K562 (cell line): ENCODE data around the gene CSNK2A1. TPM values are rescaled to one million over a fixed set of nuclear protein-coding genes. Genes with fewer than 3 reads are reported as not detected.

ENCODE experiments used
- AFF4 ChIP-seq: sonication (generic); formaldehyde crosslinking; IDR thresholded peaks from 2 replicates; pipeline ENCODE4 v1.8.0; 2023; ENCODE audit warnings: mild to moderate bottlenecking, missing genetic modification reagents
- FOXP4 ChIP-seq: sonication (generic); formaldehyde crosslinking; IDR thresholded peaks from 2 replicates; pipeline ENCODE4 v1.8.0; 2022; ENCODE audit warnings: mild to moderate bottlenecking, missing genetic modification reagents, borderline replicate concordance
- KAT2B ChIP-seq: IDR thresholded peaks from one replicate; pipeline ENCODE4 v1.6.1; 2012; ENCODE audit warnings: low read depth, mild to moderate bottlenecking, control low read depth, inconsistent platforms, low read length, moderate library complexity
- MCM2 ChIP-seq: fragments of 450-650 bp; IDR thresholded peaks from 2 replicates; pipeline ENCODE4 v1.6.1; 2017; ENCODE audit warnings: low read depth, mild to moderate bottlenecking
- MGA ChIP-seq: fragments of 450-650 bp; IDR thresholded peaks from 2 replicates; pipeline ENCODE4 v1.6.1; 2016; ENCODE audit warnings: mild to moderate bottlenecking, moderate library complexity
- RAD51 ChIP-seq: fragments of 450-650 bp; IDR thresholded peaks from 2 replicates; pipeline ENCODE4 v1.7.1; 2016; ENCODE audit warnings: low read depth, mild to moderate bottlenecking, borderline replicate concordance
- ZNF175 ChIP-seq: fragments of 200-800 bp; sonication (Bioruptor generic); IDR thresholded peaks from 2 replicates; pipeline ENCODE4 v1.6.1; 2016; ENCODE audit warnings: low read depth, mild to moderate bottlenecking, missing genetic modification characterization, missing compliant biosample characterization
- ZNF551 ChIP-seq: fragments of 250-450 bp; sonication (Bioruptor Pico); IDR thresholded peaks from 2 replicates; pipeline ENCODE4 v1.5.0; 2021; ENCODE audit warnings: mild to moderate bottlenecking, moderate library complexity
- polyA plus RNA-seq, 8 experiments: library from polyadenylated mRNA; depleted of rRNA in 4 of 8; stranded (reverse) in 5 of 8; unstranded in 3 of 8; fragments of >200 nt; fragmentation: Nextera tagmentation in 2 of 8; fragmentation: Illumina TruSeq in 1 of 8; extraction: Ambion mirVana in 2 of 8; extraction: Trizol in 1 of 8; gene quantifications; 2 replicates each; pipeline versions ENCODE4 v1.2.1 to v1.2.3, GENCODE V29; 2011 to 2014; ENCODE audit warnings: inconsistent platforms in 1 of 8, missing spikeins in 1 of 8
- total RNA-seq, 7 experiments: library from RNA; depleted of rRNA in 6 of 7; stranded (reverse); fragments of >200 nt in 6 of 7; fragmentation: Illumina TruSeq in 2 of 7; extraction: Trizol in 2 of 7; gene quantifications; 2 replicates each; pipeline versions ENCODE4 v1.2.1 to v1.2.3, GENCODE V29; 2011 to 2021; ENCODE audit warnings: low replicate concordance in 1 of 7

The CSNK2A1 gene
- total and polyA plus RNA-seq, 9 of the 15 experiments (the other 6 are each of a cell fraction or from before 2014, with no cell fraction given), result 71.0 to 251 (median 103) TPM

GRCh38 chr20:462199-462991 lies 81.2 kb downstream of the CSNK2A1 start, which contains the start of gene TBC1D20 (continued):
- peak; percentile 70 for TF ChIP-seq MGA
- no peak for TF ChIP-seq ZNF551 (CRISPR knock-in tag)
- TF ChIP-seq AFF4 (CRISPR knock-in tag), result no peak
- no peak for TF ChIP-seq KAT2B
- TF ChIP-seq RAD51, result peak; percentile 54; the same call in 1 of the 2 replicates
- no peak for TF ChIP-seq MCM2
- TF ChIP-seq FOXP4 (CRISPR knock-in tag), result 0 out of 2 replicates have a peak, but pooled peaks have one; percentile 36
- no peak for TF ChIP-seq ZNF175 (CRISPR knock-in tag)
